ENCODE measurements around the gene ZNF202. TPM values are rescaled to one million over a fixed set of nuclear protein-coding genes. Genes with fewer than 3 reads are reported as not detected.
A peak's percentile ranks its signal among the peaks of the same experiment; 100 is the strongest.

Gene ZNF202
- total RNA-seq, 1 experiment from 2014 or later = 14.6 TPM

DNA sequence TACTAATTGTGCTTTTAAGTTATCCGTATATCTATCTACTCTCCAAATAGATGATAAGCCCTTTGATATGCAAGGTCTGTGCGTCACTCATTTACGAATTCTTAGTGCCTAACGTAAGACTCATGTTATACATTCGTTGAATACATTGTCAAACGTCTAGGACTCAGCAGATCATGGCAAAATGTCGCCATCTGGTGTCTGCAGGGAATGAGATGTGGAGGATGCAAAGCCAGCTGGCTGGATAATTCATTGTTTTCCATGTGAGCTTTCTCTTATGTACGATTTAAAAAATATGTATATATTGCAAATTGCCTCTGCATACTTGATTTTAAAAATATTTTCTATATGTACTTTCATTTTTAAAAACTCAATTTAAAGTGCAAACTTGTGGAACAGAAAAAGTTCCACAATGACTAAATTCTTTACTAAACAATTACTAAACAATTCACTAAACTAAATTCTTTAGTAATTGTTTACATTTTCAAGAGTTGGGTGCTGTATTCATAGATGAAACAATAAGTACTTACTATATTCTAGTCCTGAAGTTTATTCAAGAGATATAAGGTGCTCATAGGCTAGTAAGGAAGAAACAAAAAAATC lies 33.8 kb downstream of the ZNF202 start:
- POLR2A ChIA-PET (ENCODE audit: unreplicated experiment) = interaction anchor here (0.7 kb wide), 1 partner anchor 111 kb away, joined by 8 read pairs; no protein-coding TSS in a partner anchor
- H3K9ac ChIP-seq (ENCODE audit: low read length) = no peak overlapping the region
- H3K4me1 ChIP-seq (ENCODE audit: insufficient read depth, low read length) = no peaks in the 10 kb centered on the region
- H2AFZ ChIP-seq (ENCODE audit: low read length) = no peak overlapping the region
- H3F3A ChIP-seq (ENCODE audit: low read length, unreplicated experiment) = no peaks in the 10 kb centered on the region
- H3K27ac ChIP-seq (ENCODE audit: low read length) = no peak overlapping the region
- ATAC-seq (peak; percentile 90), DNase-seq (peak; percentile 89)
- H3K27me3 ChIP-seq (ENCODE audit: low read length) = peaks cover 43% of the 10 kb centered on the region
- H3K79me2 ChIP-seq (ENCODE audit: low read length) = no peaks in the 10 kb centered on the region
- CTCF ChIA-PET = interaction anchor here (0.5 to 1.1 kb wide), 5 partner anchors 56 to 900 kb away, joined by 5 to 13 read pairs (median 6); no protein-coding TSS in a partner anchor
- no peaks in the 10 kb centered on the region for H4K20me1 ChIP-seq (ENCODE audit: low read length)
- H3K4me3 ChIP-seq (ENCODE audit: low read length) = no peak overlapping the region
- no peaks in the 10 kb centered on the region for H3K9me3 ChIP-seq (ENCODE audit: low read length)
- no TSS peak for BruUV-seq (replicated peaks)
- intact Hi-C loops (cut with micrococcal nuclease) = loop anchor here (1.0 to 10.0 kb wide), 3 partner anchors 66 to 193 kb away; no protein-coding TSS in a partner anchor
- H3K4me2 ChIP-seq (ENCODE audit: low read length) = no peak overlapping the region
- TF ChIP-seq EZH2 (IDR thresholded peaks at IDR 0.05; ENCODE audit: low read length, unreplicated experiment) = no peak
- TF ChIP-seq EZH2phosphoT487 (IDR thresholded peaks at IDR 0.05; ENCODE audit: borderline replicate concordance, low read length) = no peak
- TF ChIP-seq, protein P1, sequence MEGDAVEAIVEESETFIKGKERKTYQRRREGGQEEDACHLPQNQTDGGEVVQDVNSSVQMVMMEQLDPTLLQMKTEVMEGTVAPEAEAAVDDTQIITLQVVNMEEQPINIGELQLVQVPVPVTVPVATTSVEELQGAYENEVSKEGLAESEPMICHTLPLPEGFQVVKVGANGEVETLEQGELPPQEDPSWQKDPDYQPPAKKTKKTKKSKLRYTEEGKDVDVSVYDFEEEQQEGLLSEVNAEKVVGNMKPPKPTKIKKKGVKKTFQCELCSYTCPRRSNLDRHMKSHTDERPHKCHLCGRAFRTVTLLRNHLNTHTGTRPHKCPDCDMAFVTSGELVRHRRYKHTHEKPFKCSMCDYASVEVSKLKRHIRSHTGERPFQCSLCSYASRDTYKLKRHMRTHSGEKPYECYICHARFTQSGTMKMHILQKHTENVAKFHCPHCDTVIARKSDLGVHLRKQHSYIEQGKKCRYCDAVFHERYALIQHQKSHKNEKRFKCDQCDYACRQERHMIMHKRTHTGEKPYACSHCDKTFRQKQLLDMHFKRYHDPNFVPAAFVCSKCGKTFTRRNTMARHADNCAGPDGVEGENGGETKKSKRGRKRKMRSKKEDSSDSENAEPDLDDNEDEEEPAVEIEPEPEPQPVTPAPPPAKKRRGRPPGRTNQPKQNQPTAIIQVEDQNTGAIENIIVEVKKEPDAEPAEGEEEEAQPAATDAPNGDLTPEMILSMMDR (conservative IDR thresholded peaks at IDR 0.05; ENCODE audit: low read depth, low read length) = peak; percentile 96
- no peaks in the 10 kb centered on the region for H3K9me2 ChIP-seq (replicated peaks; ENCODE audit: low read length)
- H3K36me3 ChIP-seq (ENCODE audit: low read depth, low read length) = no peaks in the 10 kb centered on the region

DNA sequence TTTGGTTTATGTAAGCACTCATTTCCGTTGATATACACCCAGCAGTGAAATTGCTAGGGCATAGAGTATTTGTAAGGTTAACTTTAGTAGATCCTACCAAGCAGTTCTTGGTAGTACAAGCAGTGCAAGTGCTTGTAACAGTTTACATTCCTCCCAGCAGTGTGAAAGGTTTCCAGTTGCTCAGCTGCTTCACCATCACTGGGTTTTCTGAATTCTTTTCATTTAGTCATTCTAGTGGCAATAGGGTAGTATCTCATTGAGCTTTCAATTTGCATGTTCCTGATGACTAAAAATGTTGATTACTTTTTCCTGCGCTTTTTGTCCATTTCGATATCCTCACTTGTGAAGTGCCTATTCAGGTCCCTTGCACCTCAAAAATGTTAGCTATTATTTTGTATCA lies 34.3 kb downstream of the ZNF202 start:
- Histone ChIP-seq H3K4me3 (ENCODE audit: low read length) (no peak overlapping the region), H3K4me1 (ENCODE audit: insufficient read depth, low read length) (no peaks in the 10 kb centered on the region), H3K79me2 (ENCODE audit: low read length) (no peaks in the 10 kb centered on the region), H3K9me2 (replicated peaks; ENCODE audit: low read length) (no peaks in the 10 kb centered on the region), H3F3A (ENCODE audit: low read length, unreplicated experiment) (no peaks in the 10 kb centered on the region), H3K36me3 (ENCODE audit: low read depth, low read length) (no peaks in the 10 kb centered on the region), H3K27ac (ENCODE audit: low read length) (no peak overlapping the region), H2AFZ (ENCODE audit: low read length) (no peak overlapping the region), H3K4me2 (ENCODE audit: low read length) (no peak overlapping the region), H3K27me3 (ENCODE audit: low read length) (peaks cover 48% of the 10 kb centered on the region), H3K9me3 (ENCODE audit: low read length) (no peaks in the 10 kb centered on the region), H4K20me1 (ENCODE audit: low read length) (no peaks in the 10 kb centered on the region), H3K9ac (ENCODE audit: low read length) (no peak overlapping the region)
- intact Hi-C loops (cut with micrococcal nuclease) = loop anchor here (1.0 to 10.0 kb wide), 3 partner anchors 66 to 192 kb away; no protein-coding TSS in a partner anchor
- TF ChIP-seq, protein P1 (conservative IDR thresholded peaks at IDR 0.05; ENCODE audit: low read depth, low read length) = no peak
- TF ChIP-seq EZH2 (IDR thresholded peaks at IDR 0.05; ENCODE audit: low read length, unreplicated experiment) = no peak
- TF ChIP-seq EZH2phosphoT487 (IDR thresholded peaks at IDR 0.05; ENCODE audit: borderline replicate concordance, low read length) = no peak
- BruUV-seq (replicated peaks) = no TSS peak
- DNase-seq (no peak), ATAC-seq (no peak)
- POLR2A ChIA-PET (ENCODE audit: unreplicated experiment) = interaction anchor here (0.7 kb wide), 1 partner anchor 110 kb away, joined by 8 read pairs; no protein-coding TSS in a partner anchor
- CTCF ChIA-PET = interaction anchor here (0.5 to 1.1 kb wide), 6 partner anchors 50 to 414 kb away, joined by 3 to 9 read pairs (median 6); no protein-coding TSS in a partner anchor

DNA sequence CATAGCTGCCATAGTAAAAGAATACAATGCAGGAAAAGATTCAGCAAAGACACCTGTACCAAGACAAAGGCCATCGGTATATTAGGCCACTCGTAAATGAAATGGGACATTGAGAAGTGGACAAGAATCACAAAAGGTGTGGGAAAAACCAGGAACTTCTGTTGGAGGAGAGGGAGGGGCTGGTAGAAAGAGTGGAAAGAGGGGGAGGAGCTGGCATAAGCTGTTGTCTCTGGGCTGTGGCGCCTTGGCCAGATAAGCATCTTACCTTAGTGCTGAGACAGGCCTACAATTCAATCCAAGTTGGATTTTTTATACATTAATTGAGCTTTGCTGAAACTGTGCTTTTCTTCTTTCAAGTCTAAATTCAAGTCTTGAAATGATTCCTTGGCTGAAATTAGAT lies 37.1 kb downstream of the ZNF202 start:
- Histone ChIP-seq H3K4me3 (ENCODE audit: low read length) (no peak overlapping the region), H3K9me3 (ENCODE audit: low read length) (no peaks in the 10 kb centered on the region), H3F3A (ENCODE audit: low read length, unreplicated experiment) (no peaks in the 10 kb centered on the region), H3K27me3 (ENCODE audit: low read length) (peaks cover 53% of the 10 kb centered on the region), H2AFZ (ENCODE audit: low read length) (no peak overlapping the region), H3K36me3 (ENCODE audit: low read depth, low read length) (no peaks in the 10 kb centered on the region), H4K20me1 (ENCODE audit: low read length) (no peaks in the 10 kb centered on the region), H3K4me1 (ENCODE audit: insufficient read depth, low read length) (no peaks in the 10 kb centered on the region), H3K9ac (ENCODE audit: low read length) (no peak overlapping the region), H3K9me2 (replicated peaks; ENCODE audit: low read length) (no peaks in the 10 kb centered on the region), H3K27ac (ENCODE audit: low read length) (no peak overlapping the region), H3K4me2 (ENCODE audit: low read length) (no peak overlapping the region), H3K79me2 (ENCODE audit: low read length) (no peaks in the 10 kb centered on the region)
- BruUV-seq (replicated peaks) = no TSS peak
- CTCF ChIA-PET = no interaction called here
- ATAC-seq (no peak), DNase-seq (no peak)
- intact Hi-C loops (cut with micrococcal nuclease) = loop anchor here (10.0 kb wide), 1 partner anchor 190 kb away; no protein-coding TSS in a partner anchor
- POLR2A ChIA-PET (ENCODE audit: unreplicated experiment) = no interaction called here
- TF ChIP-seq EZH2 (IDR thresholded peaks at IDR 0.05; ENCODE audit: low read length, unreplicated experiment) = no peak
- TF ChIP-seq, protein P1 (conservative IDR thresholded peaks at IDR 0.05; ENCODE audit: low read depth, low read length) = no peak
- no peak for TF ChIP-seq EZH2phosphoT487 (IDR thresholded peaks at IDR 0.05; ENCODE audit: borderline replicate concordance, low read length)
